ENCODE measurements around the gene CCNT1.

DNA sequence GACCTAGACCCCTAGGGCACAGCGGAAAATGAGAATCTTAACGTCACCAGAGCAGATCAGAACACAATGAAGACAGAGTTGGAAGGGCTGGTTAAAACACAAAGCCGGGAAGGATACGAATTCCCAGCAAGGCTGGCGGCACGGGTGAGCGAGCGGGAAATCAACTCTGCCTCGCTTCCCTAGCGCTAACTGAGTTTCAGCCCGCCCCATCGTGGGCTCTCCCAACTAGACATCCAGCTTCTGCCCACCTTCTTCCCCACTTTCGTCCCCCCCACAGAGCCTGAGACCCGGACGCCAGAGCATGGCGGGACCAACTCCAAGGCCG lies 377 bp downstream of the CCNT1 start:
- TF ChIP-seq EZH2 (IDR thresholded peaks at IDR 0.05) (no peak), FOXP2 (optimal IDR thresholded peaks at IDR 0.05; ENCODE audit: control extremely low read depth, extremely low read length, insufficient read depth) (no peak)
